ENCODE results near the gene LILRA6. TPM values are rescaled to one million over a fixed set of nuclear protein-coding genes. Genes with fewer than 3 reads are reported as not detected.
"Not testable (repeated sequence)": the region's sequence is repeated elsewhere in the genome, so short reads cannot be mapped to it uniquely, and the experiment has no call there.

The LILRA6 gene
- polyA plus RNA-seq, 1 donor, result 1.2 TPM

- DNase-seq (ENCODE audit: low read depth), result peak; percentile 16
These were observed 23.5 kb upstream of the LILRA6 start for GRCh38 chr19:54266133-54266532.

- no peak for DNase-seq (ENCODE audit: low read depth)
These were observed 19.9 kb upstream of the LILRA6 start for GRCh38 chr19:54262470-54262869.

DNA sequence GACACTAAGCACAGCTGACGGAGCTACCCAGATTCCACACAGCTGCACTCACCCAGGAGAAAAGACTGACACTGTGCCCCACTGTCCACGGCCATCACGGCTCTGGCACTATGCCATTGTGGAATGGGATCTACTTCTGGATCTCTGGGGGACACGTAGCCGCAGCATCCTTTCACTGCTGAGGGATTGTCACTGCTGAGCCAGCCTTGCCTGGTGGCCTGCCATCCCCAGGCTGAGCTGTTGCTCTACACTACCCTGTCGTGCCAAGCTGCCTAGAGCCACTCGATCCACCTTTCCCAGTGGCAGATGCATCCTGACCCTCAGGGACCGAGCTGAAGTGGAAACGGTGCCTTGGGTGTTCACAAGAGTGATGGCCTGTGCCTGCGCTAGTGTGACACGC lies 19.5 kb upstream of the LILRA6 start:
- DNase-seq (ENCODE audit: low read depth), result no peak

- no peak for DNase-seq (ENCODE audit: low read depth)
These were observed 14.5 kb upstream of the LILRA6 start, which contains the start of gene LILRB5 for GRCh38 chr19:54257116-54257480. TSS of gene LILRB5 (minus strand) at chr19:54257273. CDS start at chr19:54257193, 80 bp downstream.

- DNase-seq (ENCODE audit: low read depth), result no peak
These were observed 13.9 kb upstream of the LILRA6 start for GRCh38 chr19:54256250-54257115.

GRCh38 chr19:54255105-54255775 lies 12.7 kb upstream of the LILRA6 start:
- no peak for DNase-seq (ENCODE audit: low read depth)

- no peak for DNase-seq (ENCODE audit: low read depth)
These were observed 11.8 kb upstream of the LILRA6 start for GRCh38 chr19:54254195-54254906.

DNA sequence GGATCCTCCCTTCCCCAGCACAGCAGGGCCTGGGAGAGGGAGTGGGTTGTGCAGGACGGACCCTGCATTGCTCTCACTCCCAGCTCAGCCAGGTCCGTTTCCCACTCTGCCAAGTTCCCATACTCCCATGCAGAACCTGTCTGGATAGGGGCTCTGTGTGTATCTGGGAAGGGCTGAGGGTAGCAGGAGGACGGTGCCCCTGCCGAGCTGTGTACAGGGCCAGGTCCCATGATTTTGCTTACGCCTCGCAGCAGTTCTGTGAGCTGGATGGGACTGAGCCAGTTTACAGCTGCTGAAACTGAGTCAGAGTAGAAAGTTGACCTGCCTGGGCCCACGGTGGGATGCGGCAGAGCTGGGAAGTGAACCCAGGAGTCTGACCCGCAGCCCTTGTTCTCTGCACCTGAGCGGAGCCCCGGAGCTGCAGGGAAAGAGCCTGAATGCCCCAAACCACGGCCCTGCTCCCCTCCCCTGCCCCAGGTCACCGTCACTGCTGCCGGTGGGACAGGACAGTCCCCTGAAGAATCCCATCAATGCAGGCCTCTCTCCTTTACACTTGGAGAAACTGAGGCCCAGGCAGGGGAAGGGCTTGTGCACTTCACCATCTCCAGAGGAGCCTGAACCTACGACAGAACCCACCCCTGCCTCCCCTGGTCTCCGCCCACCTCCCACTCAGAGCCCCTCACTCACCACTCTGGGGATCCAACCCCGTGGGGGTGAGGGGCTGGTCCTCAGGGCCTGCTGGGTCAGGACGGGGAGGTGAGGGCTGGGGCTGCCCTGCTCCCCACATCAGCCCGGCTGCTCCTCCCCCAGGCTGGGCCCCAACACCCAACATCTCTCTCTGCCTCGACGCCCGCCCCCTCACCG lies 11.0 kb upstream of the LILRA6 start:
- no peak for DNase-seq (ENCODE audit: low read depth)

GRCh38 chr19:54252845-54253244 lies 10.3 kb upstream of the LILRA6 start:
- no peak for DNase-seq (ENCODE audit: low read depth)

GRCh38 chr19:54252243-54252642 lies 9.7 kb upstream of the LILRA6 start:
- DNase-seq (ENCODE audit: low read depth), result no peak

- peak; percentile 32 for DNase-seq (ENCODE audit: low read depth)
These were observed 5.5 kb upstream of the LILRA6 start for GRCh38 chr19:54248016-54248601.

DNA sequence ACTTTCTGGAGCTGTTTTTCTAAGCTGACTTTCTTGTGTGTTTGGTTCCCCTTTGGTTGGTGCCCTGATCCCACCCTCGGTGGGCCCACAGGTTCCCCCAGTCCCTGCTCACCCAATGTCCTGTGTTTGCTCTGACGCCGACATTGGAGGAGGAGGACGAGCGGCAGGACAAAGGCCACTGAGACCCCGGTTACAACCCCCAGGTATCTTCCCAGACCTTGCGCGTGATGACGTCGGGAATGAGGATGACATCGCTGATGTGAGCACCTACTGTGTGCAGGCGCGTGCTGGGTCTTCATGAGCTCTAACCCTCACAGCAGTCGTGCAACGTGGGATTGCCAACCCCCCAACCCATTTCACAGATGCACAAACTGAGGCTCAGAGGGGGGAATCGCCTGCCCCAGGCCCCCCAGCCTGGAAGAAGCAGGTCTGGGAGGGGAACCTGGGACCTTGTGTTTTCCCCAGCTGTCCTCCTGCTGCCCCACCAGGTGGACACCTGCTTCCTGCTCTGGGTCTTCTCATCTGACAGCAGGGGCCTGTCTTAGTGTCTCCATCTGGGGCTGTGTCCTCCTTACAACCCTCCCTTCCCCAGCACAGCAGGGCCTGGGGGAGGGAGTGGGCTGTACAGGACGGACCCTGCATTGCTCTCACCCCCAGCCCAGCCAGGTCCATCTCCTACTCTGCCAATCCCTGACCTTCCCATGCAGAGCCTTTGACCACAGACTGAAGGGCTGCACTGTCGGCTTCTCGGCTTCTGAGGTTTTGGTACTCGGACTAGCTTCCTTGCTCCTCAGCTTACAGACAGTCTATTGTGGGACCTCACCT lies 4.7 kb upstream of the LILRA6 start:
- DNase-seq (ENCODE audit: low read depth), result no peak

DNA sequence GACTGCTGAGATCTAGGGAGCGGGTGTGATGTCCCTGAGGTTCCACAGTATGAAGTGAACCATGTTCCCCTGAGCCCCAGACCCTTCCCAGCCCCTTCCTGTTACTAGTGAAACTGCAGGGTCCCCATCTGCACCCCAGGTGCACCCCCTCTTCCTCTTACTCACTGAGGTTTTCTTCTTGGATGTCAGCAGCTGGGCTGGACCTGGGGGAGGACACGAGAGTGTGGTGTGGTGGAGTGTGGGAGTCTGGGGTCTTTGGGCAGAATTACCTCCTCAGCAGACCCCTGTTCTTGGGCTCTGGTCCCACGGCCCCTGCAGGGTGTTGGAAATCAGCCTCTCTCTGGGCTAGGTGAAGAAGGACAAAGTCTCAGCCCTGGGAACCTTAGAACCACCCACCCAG lies 3.3 kb upstream of the LILRA6 start:
- no peak for DNase-seq (ENCODE audit: low read depth)

GRCh38 chr19:54243809-54244208 lies 1.2 kb upstream of the LILRA6 start:
- not testable (repeated sequence) for DNase-seq (ENCODE audit: low read depth)

- DNase-seq (ENCODE audit: low read depth), result not testable (repeated sequence)
These were observed 356 bp downstream of the LILRA6 start for GRCh38 chr19:54242234-54242633.

- not testable (repeated sequence) for DNase-seq (ENCODE audit: low read depth)
These were observed 1.9 kb downstream of the LILRA6 start for GRCh38 chr19:54240372-54241336.

GRCh38 chr19:54239491-54240371 lies 2.9 kb downstream of the LILRA6 start:
- DNase-seq (ENCODE audit: low read depth), result not testable (repeated sequence)

DNA sequence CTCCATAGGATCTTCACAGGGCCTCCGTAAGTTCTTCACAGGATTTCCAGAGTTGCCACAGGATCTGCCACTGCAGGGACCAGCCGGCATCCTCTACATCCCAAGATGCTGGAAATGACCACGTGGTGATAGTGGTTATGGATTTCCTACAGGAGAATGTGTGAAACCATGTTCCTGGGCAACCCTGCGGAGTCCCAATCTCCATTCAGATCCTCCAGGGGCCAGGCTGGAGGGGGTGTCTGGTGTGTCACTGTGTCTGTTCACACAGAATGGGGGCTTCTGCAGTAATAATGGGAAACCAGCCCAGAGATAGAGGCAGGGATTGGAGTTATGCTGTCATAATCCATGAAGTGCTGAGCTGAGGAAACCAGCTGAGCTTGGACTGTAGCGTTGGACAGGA lies 8.6 kb downstream of the LILRA6 start:
- DNase-seq (ENCODE audit: low read depth), result no peak

Measured in forelimb muscle (tissue), 1 donor.